Hepatocyte (in vitro differentiated cells): Measurements from ENCODE around the gene LSM10.

Source experiments
- EZH2phosphoT487 ChIP-seq: fragments of 200-600 bp; sonication (generic); IDR thresholded peaks from one replicate; pipeline ENCODE4 v1.6.1; 2018; ENCODE audit warnings: antibody characterized with exemption, mild to moderate bottlenecking, low read depth, moderate library complexity; ENCODE audit not compliant: unreplicated experiment, severe bottlenecking
- TF ChIP-seq, protein P1 (sequence below): fragments of 200-600 bp; sonication (generic); IDR thresholded peaks from 2 replicates; pipeline ENCODE4 v1.5.1; 2016; ENCODE audit warnings: antibody characterized with exemption, mild to moderate bottlenecking; ENCODE audit not compliant: poor library complexity

DNA sequence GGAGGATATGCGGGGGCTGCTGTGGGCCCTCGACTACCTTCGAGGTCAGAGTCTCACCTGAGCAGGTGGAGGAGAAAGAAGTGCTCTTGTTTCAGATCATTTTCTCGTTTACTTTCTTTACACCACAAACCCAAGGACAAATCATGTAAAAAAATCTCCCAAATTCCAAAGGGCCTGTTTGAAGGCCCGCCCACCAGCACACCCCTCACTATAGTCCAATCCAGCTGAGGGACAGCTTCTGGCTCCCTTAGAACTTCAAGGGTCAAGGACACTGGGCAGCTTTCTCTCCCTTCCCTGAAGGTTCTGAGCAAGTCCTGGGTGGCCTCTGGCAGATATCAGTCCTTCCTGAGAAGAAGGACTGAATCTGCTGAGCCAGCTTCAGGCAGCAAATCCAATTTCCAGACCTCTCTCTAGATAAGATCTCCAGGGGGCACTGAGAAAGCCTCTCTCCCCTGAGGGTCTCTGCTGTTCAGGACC lies 17.5 kb downstream of the LSM10 start:
- TF ChIP-seq, protein P1, sequence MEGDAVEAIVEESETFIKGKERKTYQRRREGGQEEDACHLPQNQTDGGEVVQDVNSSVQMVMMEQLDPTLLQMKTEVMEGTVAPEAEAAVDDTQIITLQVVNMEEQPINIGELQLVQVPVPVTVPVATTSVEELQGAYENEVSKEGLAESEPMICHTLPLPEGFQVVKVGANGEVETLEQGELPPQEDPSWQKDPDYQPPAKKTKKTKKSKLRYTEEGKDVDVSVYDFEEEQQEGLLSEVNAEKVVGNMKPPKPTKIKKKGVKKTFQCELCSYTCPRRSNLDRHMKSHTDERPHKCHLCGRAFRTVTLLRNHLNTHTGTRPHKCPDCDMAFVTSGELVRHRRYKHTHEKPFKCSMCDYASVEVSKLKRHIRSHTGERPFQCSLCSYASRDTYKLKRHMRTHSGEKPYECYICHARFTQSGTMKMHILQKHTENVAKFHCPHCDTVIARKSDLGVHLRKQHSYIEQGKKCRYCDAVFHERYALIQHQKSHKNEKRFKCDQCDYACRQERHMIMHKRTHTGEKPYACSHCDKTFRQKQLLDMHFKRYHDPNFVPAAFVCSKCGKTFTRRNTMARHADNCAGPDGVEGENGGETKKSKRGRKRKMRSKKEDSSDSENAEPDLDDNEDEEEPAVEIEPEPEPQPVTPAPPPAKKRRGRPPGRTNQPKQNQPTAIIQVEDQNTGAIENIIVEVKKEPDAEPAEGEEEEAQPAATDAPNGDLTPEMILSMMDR, result no peak
- no peak for TF ChIP-seq EZH2phosphoT487
